BE2C (cell line): ENCODE measurements around the gene PIP5K1A.

Experiments used
- DNase-seq: peaks from one replicate; pipeline ENCODE4 v3.0.0-alpha.2; 2020
- H3K27me3 ChIP-seq: fragments of 250-450 bp; sonication (Bioruptor Pico); 2 replicates; pipeline ENCODE4 v1.5.1; 2020; ENCODE audit warnings: mild to moderate bottlenecking
- H3K36me3 ChIP-seq: fragments of 250-450 bp; sonication (Bioruptor Pico); 2 replicates; pipeline ENCODE4 v1.5.1; 2020; ENCODE audit warnings: mild to moderate bottlenecking
- H3K4me1 ChIP-seq: fragments of 250-450 bp; sonication (Bioruptor Pico); 2 replicates; pipeline ENCODE4 v1.5.1; 2020
- H3K4me3 ChIP-seq: 2 replicates; pipeline ENCODE4 v1.5.1; 2011; ENCODE audit warnings: low read depth, low read length
- H3K9me3 ChIP-seq: fragments of 250-450 bp; sonication (Bioruptor Pico); 2 replicates; pipeline ENCODE4 v1.5.1; 2020
- TF ChIP-seq, protein P1 (sequence below): IDR thresholded peaks from 2 replicates; pipeline ENCODE4 v1.5.1; 2012; ENCODE audit warnings: mild to moderate bottlenecking, low read depth, low read length

Gene PIP5K1A

DNA sequence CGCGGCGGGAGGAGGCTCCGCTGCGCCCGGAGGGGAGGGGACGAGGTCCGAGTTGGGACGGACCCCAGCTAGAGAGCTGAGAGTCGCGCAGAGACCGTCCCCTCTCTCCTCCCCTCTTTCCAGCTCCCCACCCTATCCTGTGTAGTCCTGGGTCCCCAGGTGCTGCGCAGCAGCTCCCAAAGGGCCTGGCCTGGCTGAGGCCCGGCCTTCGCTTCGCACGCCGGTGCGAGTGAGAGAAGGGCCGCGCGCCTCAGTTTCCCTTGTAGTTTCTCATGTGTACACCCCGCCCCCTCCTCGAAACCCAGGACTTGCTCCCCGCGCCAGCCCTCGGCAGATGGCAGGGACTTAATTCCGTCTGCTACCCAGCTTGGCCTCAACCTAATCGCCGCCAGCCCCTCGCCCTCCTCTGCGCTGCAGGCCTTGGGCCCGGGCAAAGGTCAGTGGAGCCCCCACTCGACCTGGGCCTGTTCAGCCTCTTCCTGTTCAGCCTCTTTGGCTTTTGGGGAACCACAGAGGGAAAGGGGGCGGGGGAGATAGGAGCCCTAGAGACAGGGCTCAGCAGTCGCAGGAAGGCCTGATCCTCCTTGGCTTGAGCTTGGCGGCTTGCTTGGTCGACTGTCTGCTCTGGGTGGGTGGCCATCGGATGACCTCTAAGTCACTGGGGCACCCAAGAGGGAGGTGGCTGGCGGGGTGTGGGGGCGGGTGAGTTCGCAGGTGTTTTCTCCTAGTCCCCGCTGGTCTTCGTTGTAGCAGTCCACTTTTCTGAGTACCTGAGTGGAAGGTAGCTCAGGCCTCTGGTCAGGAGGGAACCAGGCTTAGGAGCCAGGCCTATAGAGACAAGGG lies 84.8 kb downstream of the PIP5K1A start:
- TF ChIP-seq, protein P1, sequence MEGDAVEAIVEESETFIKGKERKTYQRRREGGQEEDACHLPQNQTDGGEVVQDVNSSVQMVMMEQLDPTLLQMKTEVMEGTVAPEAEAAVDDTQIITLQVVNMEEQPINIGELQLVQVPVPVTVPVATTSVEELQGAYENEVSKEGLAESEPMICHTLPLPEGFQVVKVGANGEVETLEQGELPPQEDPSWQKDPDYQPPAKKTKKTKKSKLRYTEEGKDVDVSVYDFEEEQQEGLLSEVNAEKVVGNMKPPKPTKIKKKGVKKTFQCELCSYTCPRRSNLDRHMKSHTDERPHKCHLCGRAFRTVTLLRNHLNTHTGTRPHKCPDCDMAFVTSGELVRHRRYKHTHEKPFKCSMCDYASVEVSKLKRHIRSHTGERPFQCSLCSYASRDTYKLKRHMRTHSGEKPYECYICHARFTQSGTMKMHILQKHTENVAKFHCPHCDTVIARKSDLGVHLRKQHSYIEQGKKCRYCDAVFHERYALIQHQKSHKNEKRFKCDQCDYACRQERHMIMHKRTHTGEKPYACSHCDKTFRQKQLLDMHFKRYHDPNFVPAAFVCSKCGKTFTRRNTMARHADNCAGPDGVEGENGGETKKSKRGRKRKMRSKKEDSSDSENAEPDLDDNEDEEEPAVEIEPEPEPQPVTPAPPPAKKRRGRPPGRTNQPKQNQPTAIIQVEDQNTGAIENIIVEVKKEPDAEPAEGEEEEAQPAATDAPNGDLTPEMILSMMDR: no peak
- Histone ChIP-seq H3K36me3 (peaks cover 14% of the 10 kb centered on the region), H3K9me3 (no peaks in the 10 kb centered on the region), H3K4me1 (no peaks in the 10 kb centered on the region), H3K4me3 (peak overlapping the region; percentile 69), H3K27me3 (no peaks in the 10 kb centered on the region)
- DNase-seq: peak; percentile 27

DNA sequence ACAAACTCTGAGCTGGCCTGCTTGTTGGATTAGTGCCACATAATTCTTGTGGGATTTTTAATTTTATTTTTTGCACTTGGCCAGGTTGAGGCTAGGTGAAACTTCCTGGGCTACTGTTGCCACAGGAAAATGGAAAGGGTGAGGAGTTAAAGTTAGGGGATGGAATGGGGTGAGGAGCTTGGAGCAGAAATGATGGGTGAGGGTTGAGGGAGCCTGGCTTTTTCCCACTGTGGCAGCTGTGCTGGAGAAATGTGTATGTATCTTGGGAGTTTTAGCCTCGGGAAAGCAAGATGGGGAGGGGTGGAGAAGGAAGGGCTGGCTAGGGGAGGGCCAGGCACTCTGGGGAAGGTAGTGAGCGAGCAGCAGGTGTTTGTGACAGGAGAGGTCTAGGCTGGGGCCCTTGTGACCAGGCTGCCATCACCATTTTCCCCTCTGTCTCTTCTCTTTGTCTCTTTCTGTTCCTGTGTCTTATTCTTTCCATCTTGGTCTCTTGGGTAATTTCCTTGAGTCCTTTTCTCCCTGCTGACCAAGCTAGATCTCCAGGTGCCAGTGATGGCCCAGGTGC lies 85.7 kb downstream of the PIP5K1A start:
- no peaks in the 10 kb centered on the region for H3K4me1 ChIP-seq
- H3K36me3 ChIP-seq: peaks cover 17% of the 10 kb centered on the region
- no peaks in the 10 kb centered on the region for H3K9me3 ChIP-seq
- no peak overlapping the region for H3K4me3 ChIP-seq
- TF ChIP-seq, protein P1: no peak
- H3K27me3 ChIP-seq: no peaks in the 10 kb centered on the region
- DNase-seq: no peak

DNA sequence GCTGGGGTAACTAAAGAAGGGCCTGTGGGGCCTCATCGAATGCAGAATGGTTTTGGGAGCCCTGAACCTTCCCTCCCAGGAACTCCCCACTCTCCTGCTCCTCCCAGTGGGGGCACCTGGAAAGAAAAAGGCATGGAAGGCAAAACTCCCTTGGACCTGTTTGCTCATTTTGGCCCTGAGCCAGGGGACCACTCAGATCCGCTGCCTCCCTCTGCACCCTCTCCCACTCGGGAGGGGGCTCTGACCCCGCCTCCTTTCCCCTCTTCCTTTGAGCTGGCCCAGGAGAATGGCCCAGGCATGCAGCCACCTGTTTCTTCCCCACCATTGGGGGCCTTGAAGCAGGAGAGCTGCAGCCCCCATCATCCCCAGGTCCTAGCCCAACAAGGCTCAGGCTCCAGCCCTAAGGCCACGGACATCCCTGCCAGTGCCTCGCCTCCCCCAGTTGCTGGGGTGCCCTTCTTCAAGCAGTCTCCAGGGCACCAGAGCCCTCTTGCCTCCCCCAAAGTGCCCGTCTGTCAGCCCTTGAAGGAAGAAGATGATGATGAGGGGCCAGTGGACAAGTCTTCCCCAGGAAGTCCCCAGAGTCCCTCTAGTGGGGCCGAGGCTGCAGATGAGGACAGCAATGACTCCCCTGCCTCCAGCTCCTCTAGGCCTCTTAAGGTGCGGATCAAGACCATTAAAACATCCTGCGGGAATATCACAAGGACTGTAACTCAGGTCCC lies 88.4 kb downstream of the PIP5K1A start:
- Histone ChIP-seq H3K4me1 (no peaks in the 10 kb centered on the region), H3K36me3 (peaks cover 38% of the 10 kb centered on the region), H3K9me3 (no peaks in the 10 kb centered on the region), H3K27me3 (no peaks in the 10 kb centered on the region), H3K4me3 (no peak overlapping the region)
- DNase-seq: no peak
- TF ChIP-seq, protein P1: no peak

DNA sequence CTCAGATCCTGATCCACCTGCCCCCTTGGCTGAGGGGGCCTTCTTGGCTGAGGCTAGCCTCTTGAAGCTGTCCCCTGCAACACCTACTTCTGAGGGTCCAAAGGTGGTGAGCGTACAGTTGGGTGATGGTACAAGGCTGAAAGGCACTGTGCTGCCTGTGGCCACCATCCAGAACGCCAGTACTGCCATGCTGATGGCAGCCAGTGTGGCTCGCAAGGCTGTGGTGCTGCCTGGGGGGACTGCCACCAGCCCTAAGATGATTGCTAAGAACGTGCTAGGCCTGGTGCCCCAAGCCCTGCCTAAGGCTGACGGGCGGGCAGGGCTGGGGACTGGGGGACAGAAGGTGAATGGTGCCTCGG lies 89.0 kb downstream of the PIP5K1A start:
- TF ChIP-seq, protein P1: no peak
- Histone ChIP-seq H3K9me3 (no peaks in the 10 kb centered on the region), H3K4me3 (no peak overlapping the region), H3K27me3 (no peaks in the 10 kb centered on the region), H3K36me3 (peaks cover 38% of the 10 kb centered on the region), H3K4me1 (no peaks in the 10 kb centered on the region)
- DNase-seq: no peak

DNA sequence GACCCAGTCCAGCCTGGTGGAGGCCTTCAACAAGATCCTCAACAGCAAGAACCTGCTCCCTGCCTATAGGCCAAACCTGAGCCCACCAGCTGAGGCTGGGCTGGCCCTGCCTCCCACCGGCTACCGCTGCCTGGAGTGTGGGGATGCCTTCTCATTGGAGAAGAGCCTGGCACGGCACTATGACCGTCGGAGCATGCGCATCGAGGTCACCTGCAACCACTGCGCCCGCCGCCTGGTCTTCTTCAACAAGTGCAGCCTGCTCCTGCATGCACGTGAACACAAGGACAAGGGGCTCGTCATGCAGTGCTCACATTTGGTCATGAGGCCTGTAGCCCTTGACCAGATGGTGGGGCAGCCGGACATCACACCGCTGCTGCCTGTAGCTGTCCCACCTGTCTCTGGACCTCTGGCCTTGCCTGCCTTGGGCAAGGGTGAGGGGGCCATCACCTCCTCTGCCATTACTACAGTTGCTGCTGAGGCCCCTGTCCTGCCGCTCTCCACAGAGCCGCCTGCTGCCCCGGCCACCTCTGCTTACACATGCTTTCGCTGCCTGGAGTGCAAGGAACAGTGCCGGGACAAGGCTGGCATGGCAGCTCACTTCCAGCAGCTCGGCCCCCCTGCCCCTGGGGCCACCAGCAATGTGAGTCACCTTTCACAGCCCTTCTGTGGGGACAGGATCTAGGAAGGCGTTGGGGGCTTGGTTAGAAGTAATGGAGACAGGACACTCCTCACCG lies 89.6 kb downstream of the PIP5K1A start:
- Histone ChIP-seq H3K4me3 (no peak overlapping the region), H3K9me3 (no peaks in the 10 kb centered on the region), H3K36me3 (peaks cover 43% of the 10 kb centered on the region), H3K4me1 (no peaks in the 10 kb centered on the region), H3K27me3 (no peaks in the 10 kb centered on the region)
- no peak for DNase-seq
- TF ChIP-seq, protein P1: no peak
